ENCODE data around the gene BNIP5. TPM values are rescaled to one million over a fixed set of nuclear protein-coding genes. Genes with fewer than 3 reads are reported as not detected.

Gene BNIP5
- total and polyA plus RNA-seq, 12 donors: 0.04 to 0.11 TPM; not detected in 10

- 83 to 90% (median 87%) methylated on average over 7 of the region's 7 CpGs for WGBS, 4 donors
- Histone ChIP-seq H3K4me1 (replicated peaks in 1 of 2) (peaks cover 0 to 10% of the 10 kb centered on the region in 2 donors), H3K27ac (no peak overlapping the region), H3K36me3 (replicated peaks in 1 of 2) (no peaks in the 10 kb centered on the region), H3K4me3 (no peak overlapping the region), H3K27me3 (no peaks in the 10 kb centered on the region), H3K9me3 (replicated peaks in 1 of 3) (no peaks in the 10 kb centered on the region)
- intact Hi-C loops (cut with DNase I): no loop called here
- DNase-seq: no peak
- TF ChIP-seq POLR2A (IDR thresholded peaks at IDR 0.05) (no peak), CTCF (IDR thresholded peaks at IDR 0.05) (no peak)
Measured at GRCh38 chr6:36328600-36328999, 8.1 kb downstream of the BNIP5 start.

GRCh38 chr6:36327919-36328236, 8.8 kb downstream of the BNIP5 start:
- intact Hi-C loops (cut with DNase I): no loop called here
- H3K27me3 ChIP-seq: no peaks in the 10 kb centered on the region
- no peaks in the 10 kb centered on the region for H3K36me3 ChIP-seq (replicated peaks in 1 of 2)
- DNase-seq: no peak
- no peak overlapping the region for H3K27ac ChIP-seq
- H3K4me3 ChIP-seq: no peak overlapping the region
- no peak for TF ChIP-seq CTCF (IDR thresholded peaks at IDR 0.05)
- no peak for TF ChIP-seq POLR2A (IDR thresholded peaks at IDR 0.05)
- H3K4me1 ChIP-seq (replicated peaks in 1 of 2): peaks cover 0 to 10% of the 10 kb centered on the region in 2 donors
- H3K9me3 ChIP-seq (replicated peaks in 1 of 3): no peaks in the 10 kb centered on the region

- TF ChIP-seq CTCF (IDR thresholded peaks at IDR 0.05) (no peak), POLR2A (IDR thresholded peaks at IDR 0.05) (no peak)
Measured at GRCh38 chr6:36327226-36327918, 9.3 kb downstream of the BNIP5 start.

GRCh38 chr6:36326356-36326995, 10.2 kb downstream of the BNIP5 start:
- intact Hi-C loops (cut with DNase I): no loop called here
- DNase-seq: peak in 1 of 7 donors; percentile 75
- TF ChIP-seq POLR2A (IDR thresholded peaks at IDR 0.05): no peak
- Histone ChIP-seq H3K4me1 (replicated peaks in 1 of 2) (peaks cover 0 to 10% of the 10 kb centered on the region in 2 donors), H3K9me3 (replicated peaks in 1 of 3) (no peaks in the 10 kb centered on the region), H3K36me3 (replicated peaks in 1 of 2) (no peaks in the 10 kb centered on the region), H3K27me3 (no peaks in the 10 kb centered on the region), H3K4me3 (no peak overlapping the region), H3K27ac (peak overlapping the region in 1 of 5 donors; percentile 36)
- 57 to 72% (median 65%) methylated on average over 4 to 7 of the region's 7 CpGs for WGBS, 4 donors

More at GRCh38 chr6:36327226-36327918, 9.3 kb downstream of the BNIP5 start:
- no peak for DNase-seq
- peaks cover 0 to 10% of the 10 kb centered on the region in 2 donors for H3K4me1 ChIP-seq (replicated peaks in 1 of 2)
- no peak overlapping the region for H3K27ac ChIP-seq
- WGBS, 4 donors: 25 to 46% (median 36%) methylated on average over 6 of the region's 6 CpGs
- H3K36me3 ChIP-seq (replicated peaks in 1 of 2): no peaks in the 10 kb centered on the region
- no peak overlapping the region for H3K4me3 ChIP-seq
- intact Hi-C loops (cut with DNase I): no loop called here
- H3K27me3 ChIP-seq: no peaks in the 10 kb centered on the region
- H3K9me3 ChIP-seq (replicated peaks in 1 of 3): no peaks in the 10 kb centered on the region

GRCh38 chr6:36324715-36325114, 12.0 kb downstream of the BNIP5 start:
- no peak for TF ChIP-seq CTCF (IDR thresholded peaks at IDR 0.05)
- no peak for TF ChIP-seq POLR2A (IDR thresholded peaks at IDR 0.05)
- Histone ChIP-seq H3K4me1 (replicated peaks in 1 of 2) (peaks cover 0 to 10% of the 10 kb centered on the region in 2 donors), H3K9me3 (replicated peaks in 1 of 3) (no peaks in the 10 kb centered on the region), H3K36me3 (replicated peaks in 1 of 2) (no peaks in the 10 kb centered on the region), H3K27ac (no peak overlapping the region), H3K27me3 (no peaks in the 10 kb centered on the region), H3K4me3 (no peak overlapping the region)
- intact Hi-C loops (cut with DNase I): no loop called here
- 89 to 95% (median 91%) methylated on average over 2 to 4 of the region's 4 CpGs for WGBS, 4 donors
- DNase-seq: no peak
